NCI-H1694 (cell line): ENCODE measurements around the gene ATP5IF1.
A peak's percentile ranks its signal among the peaks of the same experiment; 100 is the strongest.

ENCODE experiments used
- DNase-seq: peaks from one replicate; lab custom pipeline; 2025; lab: John Stamatoyannopoulos, UW

ATP5IF1 gene

DNA sequence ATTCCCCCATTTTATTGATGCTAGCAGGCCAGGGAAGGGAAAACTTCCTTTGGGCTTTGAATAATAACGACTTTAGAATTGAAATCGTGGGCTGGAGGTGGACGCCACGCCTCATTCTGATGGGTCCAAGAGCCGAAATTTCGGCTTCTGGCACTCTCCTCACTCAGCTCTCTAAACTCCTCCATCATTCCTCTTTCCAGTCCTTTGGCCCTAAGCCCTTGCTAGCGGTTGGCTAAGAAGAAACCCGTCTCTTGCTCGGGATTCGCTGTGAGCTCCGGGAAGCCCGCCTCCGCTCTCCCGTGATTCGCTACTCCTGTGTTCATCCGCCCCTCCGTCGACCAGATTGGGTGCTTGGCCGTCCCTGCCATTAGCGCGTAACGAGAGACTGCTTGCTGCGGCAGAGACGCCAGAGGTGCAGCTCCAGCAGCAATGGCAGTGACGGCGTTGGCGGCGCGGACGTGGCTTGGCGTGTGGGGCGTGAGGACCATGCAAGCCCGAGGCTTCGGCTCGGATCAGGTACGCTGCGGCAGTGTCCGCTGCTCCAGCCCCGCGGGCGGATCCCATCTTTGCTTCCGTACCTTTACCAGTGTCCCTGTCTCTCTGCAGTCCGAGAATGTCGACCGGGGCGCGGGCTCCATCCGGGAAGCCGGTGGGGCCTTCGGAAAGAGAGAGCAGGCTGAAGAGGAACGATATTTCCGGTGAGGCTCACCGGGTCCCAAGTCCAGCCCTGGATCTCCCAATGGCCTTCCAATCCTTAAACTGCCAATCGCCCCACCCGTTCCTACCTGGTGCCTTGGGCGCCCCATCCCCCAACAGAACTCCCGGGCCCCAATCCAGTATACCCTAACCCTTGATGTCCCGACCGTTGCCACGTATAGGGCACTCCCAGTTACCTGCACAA, at the start of gene ATP5IF1:
TSS of gene ATP5IF1 (plus strand) at position 370 of the 901 bp plus-strand sequence. CDS start at position 430, 60 bp downstream.
- DNase-seq: peak; percentile 96

DNA sequence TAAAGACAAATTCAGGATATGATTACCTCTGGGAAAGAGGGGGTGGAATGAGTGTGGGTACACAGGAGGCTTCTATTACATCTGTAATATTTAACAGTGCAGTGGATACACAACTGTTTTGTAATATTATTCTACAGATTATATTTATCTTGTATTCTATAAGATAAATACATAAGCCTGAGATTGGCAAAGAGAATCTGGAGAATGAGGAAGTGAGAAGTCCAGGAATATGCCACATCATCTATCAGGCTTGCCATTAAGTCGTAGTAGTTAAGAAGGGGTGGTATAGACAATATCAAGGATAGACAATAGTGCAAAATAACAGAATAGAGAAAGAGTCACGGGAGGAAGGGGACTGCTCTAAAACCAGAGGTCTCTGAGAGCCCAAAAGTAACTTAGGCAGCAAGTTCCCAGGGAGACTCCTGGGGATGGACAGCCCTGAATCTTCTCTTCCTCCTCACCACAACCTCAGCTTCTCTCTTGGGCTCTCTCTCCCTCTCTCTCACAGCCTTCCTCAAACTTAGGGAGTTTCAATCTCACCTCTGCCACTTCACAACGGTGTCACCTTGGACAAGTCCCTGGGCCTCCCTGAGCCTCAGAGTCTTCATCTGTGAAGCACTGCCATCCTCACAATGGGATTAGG, 45.5 kb upstream of the ATP5IF1 start:
- no peak for DNase-seq

DNA sequence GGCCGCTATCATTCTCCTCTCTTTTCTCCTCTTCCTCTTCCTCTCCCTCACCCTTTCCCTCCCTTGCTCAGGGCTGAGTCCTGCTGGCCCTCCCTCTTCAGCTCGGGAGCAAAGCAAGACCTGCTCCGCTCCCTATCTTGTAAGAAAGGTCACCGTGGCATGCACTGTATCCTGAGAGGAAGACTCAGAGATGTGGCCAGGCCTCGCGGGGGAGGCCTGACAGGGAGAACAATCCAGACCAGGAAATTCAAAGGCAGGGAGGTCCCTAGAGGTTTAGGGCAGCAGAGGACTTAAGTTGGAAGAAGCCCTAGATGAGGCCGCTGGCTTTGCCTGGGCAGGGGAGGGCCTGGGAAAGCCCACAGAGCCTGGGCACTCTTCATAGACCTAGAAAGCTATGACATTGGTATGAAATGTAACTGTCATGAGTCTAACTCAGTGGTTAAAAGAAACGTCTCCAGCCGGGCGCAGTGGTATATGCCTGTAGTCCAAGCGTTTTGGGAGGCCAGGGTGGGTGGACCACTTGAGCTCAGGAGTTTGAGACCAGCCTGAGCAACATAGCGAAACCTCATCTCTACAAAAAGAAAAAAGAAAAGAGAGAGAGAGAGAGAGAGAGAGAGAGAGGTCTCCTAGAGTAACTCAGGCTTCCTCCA, 44.8 kb upstream of the ATP5IF1 start:
- no peak for DNase-seq

DNA sequence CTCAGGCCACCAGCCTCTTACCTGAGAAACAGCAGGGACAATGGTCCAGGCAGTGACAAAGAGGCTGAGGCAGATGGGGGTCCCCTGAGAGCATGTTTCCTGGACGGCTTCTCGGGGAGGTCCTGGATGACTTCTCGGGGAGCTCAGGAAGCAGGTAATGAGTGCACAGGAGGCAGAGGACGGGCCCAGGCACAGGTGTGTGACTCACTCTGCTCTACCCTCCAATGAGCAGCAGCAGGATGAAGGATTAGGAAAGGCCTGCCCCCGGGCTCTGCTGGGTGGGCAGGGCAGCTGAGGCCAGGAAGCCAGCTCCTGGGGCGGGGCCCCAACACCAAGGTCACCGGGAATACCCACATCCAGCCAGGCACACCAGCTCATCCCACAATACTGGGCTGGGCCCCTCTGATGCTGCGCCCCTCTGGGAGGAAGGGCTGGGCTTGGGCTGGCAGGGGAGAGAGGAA, 42.2 kb upstream of the ATP5IF1 start:
- no peak for DNase-seq

DNA sequence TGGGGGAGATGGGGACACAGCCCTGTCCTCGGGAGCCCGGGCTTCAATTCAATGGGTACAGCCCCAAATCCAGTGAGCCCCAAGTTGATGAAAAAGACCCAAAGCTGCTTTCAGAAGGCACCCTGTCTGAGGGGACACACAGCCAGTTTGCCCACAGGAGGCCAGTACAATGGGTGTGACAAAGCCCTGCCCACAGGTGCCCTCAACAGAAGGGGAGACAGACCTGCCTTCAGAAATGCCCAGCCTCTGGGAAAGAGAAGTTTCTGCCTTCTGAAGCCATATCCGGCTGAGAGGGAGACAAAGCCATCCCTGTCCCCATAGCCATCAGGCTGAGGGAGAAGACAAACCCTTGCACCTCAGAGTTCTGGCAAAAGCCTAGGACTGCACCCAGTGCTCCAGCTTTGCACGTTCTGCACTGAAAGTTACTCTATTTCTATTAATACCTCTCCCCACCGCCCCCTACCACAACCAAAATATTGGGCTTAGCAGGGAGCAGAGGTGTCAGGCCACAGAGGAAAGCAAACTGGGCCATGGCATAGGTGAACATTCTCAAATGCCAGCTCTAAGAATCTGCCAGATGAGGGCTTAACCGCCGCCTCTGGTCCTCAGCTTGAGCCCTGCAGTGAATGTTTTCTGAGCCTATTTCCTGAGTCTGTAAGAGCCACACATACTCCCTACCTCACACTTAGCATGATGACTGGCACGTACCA, 41.4 kb upstream of the ATP5IF1 start:
- no peak for DNase-seq

DNA sequence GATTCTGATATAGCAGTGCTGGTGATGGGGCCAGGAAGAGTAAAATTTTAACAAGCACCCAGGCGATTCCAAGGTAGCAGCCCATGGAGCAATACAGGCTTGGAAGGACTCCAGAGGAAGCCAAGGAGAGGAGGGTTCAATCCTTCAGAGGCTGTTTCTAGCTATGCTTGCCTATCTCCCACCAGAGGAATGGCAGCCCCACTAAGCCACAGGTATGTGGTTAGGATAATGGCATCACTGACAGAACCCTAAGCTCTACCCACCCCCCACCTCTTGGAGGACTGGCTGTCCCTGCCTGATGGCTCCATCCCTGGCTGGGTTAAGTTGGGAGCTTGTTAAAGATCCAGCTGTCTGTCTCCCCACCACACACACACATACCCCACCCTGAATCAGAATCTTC, 40.1 kb upstream of the ATP5IF1 start:
- DNase-seq: no peak

DNA sequence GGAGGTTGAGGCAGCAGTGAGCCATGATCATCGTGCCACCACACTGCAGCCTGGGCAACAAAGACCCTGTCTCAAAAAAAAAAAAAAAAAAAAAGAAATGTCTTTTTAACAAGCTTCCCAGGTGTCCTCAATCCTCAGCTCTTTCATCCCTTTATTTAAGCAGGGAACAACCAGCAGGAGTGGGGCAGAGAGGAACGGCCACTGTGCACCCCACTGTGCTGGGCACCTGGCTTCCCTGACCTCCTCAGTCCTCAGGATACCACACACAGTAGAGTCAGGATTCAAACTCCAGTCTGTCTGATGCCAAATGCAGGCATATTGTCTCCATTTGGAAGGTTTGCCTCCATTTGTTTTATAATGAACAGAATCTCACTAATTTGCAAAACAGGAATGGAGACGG, 39.6 kb upstream of the ATP5IF1 start:
- DNase-seq: no peak

DNA sequence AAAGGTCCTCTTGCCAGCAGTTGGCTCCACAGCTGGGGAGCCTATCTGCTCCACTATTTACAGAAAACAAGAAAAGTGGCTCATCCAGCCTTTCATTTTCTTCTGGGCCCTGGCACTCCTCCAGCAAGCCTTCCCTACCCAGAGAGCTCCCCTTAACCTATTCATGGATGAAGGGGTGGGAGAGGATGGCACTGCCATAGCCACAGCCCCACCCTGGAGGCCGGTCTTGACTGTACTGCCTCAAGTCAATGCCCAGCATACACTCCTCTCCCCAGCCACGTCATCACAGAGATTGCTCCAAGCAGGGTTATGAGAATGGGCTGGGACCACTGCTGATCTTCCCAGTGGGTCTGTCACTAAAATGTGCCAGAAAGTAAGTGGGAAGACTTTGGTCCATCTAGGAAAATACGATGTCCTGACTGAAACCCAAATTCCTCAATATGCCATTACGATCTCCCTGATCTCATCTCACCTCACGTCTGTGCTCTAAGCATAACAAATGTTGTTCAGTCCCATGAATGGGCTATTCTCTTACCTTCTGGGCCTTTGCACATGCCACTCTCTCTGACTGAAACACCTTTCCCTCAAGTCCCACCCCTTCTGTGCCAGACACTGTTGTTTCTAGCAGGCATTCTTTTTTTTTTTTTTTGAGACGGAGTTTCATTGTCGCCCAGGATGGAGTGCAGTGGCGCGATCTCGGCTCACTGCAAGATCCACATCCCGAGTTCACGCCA, 38.1 kb upstream of the ATP5IF1 start:
- DNase-seq: no peak

DNA sequence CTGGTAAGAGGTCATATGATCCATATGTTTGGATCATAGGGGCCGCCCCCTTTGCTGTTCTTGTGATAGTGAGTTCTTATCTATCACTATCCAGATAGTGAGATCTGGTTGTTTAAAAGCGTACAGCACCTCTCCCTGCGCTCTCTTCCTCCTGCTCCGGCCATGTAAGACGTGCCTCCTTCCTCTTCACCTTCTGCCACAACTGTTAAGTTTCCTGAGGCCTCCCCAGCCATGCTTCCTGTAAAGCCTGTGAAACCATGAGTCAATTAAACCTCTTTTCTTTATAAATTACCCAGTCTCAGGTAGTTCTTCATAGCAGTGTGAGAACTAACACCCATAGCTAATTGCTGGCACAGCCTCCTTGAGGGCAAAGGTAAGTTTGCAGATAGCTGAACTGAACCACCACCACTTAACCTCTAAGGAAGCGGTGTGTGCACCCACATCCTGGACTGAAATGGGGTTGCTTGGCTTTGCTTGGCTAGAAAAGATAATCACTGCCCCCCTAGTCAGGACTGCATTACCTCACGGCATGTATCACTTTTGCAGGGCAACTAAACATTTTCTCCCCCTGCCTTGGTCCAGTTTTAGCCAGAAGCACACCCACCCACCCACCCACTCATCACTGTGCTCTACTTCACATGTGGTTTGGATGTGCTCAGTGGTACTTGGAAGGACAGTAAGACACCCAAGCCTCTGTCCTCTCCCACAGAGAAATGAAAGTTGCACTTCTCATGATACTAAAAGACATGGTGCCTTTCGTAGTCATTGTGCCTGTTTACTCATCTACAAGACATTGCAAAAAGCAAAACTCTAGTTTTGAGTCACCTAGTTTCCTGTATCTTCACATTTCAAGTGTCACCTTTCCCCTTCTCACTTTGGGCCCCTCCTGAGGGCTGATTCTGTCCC, 36.3 kb upstream of the ATP5IF1 start:
- no peak for DNase-seq

DNA sequence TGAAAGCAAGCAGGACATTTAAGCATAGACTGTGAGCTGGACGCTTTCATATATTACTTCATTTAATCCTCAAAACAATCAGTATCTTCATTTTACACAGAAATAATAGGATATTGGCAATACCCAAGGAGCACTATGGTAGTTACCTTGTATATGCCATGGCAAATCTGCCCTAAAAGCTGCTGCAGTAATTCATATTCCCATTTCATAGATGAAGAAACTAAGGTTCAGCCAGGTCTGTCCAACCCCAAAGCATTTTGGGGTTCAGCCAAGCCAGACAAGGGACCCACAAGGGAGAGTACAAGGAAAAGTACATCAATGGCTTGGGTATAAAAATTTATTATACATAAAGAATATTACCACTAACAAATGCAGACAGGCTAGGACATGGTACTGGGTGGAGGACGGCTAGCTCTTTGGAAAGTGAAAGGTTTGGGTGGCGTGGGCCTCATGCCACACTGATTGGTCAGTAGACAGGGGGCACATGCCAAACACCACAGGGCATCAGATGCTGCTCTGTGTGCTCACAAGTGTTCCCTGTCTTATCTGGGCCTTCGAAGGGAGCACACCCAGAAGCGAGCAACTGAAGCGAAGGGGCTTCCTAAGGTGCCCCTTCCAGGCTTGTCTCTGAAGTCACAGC, 35.6 kb upstream of the ATP5IF1 start:
- DNase-seq: no peak

DNA sequence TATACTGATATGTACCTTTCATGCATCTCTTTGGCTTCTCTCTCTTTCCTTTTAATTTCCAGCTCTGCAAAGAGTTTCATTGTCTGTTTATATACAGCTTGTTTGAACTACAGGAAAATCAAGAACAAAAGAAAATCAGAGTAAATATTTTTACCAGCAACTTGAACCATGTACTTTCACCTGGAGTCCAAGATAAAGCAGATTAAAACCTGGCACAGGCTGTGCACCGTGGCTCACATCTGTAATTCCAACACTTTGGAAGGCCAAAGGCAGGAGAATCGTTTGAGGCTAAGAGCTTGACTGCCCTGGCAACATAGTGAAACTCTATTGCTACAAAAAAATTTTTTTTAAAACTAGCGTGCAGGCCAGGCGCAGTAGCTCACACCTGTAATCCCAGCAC, 30.7 kb upstream of the ATP5IF1 start:
- no peak for DNase-seq

DNA sequence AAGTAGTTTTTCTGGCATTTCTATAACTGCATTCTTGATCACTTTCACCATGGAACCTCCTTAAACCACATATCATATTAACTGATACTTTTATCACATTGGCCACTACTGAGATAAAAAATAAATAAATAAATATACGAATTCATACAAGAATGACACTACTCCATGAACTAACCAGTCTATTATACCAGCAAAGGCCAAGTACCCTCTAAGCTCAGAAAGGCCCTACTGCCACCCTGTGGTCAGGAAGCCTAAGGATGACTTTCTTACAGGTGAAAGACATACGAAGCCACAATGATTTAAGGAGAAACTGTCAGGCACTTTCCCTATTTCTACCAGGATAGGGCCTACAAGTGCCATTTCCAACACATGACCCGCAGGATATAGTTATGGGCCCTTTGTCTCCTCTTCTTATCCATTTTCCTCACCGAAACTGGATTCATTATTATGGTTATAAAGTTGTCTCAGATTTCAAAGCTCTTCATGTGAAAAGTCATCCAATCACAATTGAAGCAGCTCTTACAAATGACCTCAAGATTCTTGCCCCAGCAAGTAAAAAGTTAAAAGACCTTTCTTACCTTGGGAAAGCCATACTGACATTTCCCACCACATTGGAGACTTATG, 27.0 kb upstream of the ATP5IF1 start:
- DNase-seq: peak; percentile 22

DNA sequence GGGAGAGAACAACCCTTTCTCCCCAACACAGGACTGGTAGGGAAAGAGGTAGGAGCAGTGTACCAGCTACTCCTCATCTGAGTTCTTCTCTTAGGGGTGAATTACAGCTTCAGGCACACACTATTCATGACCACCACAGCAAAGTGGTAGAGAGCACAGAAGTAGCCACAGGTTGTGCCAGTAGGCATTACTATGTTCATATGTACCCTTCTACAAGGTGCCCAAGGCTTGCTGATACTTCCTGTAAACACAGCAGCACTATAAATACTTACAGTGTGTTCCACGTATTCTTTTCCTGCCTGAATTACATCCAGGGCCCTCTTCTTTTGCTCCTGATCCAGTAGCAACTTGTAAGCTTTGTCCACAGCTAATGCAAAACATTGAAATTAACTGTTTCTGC, 26.2 kb upstream of the ATP5IF1 start:
- no peak for DNase-seq

DNA sequence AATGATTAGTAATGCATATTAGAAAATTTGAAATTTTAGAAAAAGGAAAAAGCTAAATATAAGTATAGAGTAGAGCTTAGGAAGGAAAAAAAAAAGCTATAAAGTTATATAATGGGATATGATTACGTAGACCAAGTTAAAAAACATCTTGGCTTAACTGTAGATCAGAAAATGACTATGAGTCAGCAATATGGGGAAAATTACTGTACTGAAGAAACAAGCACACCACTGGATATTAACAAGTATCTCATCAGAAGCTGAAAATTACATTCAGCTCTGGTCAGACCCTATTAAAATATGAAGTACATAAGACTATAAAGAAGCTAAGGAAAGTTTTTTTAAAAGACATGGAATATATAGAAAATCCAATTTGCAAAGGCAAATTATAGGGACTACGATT, 22.6 kb upstream of the ATP5IF1 start:
- DNase-seq: no peak

DNA sequence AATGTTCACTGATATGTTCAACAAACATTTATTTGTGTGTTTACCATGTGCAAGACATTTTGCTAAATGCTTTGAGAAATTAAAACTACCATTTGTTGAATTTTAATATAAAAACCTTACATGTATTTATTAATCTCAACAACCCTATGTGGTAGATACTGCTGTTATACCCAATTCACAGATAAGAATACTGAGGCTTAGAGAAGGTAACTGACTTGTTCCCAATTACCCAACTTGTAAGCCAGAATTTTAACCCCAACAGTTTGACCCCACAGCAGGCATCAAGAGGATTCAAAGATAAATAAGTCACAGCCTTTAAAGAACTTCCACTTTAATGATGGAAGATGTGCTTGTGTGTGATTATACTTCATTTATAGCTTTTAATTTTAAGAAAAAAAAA, 6.8 kb upstream of the ATP5IF1 start:
- DNase-seq: no peak

DNA sequence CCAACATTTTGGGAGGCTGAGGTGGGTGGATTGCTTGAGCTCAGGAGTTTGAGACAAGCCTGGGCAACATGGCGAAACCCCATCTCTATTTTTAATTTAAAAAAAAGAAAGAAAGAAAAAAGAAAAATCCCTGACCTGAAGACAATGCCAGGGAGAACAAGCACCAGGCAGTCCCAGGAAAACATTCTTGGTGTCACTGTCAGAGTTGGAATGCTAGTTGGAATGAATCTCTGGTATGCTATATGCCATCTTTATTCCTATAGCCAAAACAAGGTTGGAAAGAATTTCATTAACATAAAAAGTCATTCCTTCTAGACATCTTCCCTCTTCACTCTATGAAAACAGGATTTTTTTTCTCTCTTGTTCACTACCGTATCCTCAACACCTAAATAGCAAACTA, 5.9 kb upstream of the ATP5IF1 start:
- DNase-seq: no peak

DNA sequence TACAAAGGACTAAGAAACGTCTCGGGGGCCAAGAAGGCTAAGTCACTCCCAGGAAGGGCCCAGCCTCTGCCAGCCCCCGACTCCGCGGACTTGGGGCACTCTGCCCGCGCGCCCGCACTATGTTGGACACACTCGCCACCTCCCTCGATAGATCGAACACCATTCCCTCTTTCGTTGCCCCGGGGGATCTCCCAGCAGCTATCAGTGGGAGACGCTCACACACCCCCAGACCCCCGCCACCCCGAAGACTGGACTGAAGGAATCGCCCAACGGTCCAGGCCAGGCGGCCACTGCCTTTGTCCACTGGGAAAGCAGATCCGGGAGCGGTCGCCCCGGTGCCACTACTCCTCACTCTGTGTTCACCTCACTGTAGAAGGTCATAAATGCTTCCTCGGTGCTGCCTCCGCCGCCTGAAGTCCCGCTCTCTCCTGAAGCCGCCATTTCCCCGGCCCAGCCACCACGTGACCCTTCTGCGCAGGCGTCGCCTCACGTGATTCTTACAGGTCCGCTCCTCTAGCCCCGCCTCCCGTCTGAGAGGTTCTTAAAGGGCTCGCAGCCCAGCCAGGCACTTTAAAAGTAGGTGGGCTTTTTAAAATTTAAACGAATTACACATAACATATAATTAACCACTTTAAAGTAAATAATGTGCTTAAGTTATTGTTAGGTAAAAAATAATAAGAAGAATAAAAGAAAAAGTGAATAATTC, 3.2 kb upstream of the ATP5IF1 start, which contains the start of gene DNAJC8:
TSS of gene DNAJC8 (minus strand) at position 472 of the 706 bp plus-strand sequence. CDS start at position 441, 31 bp downstream.
- DNase-seq: peak; percentile 78

DNA sequence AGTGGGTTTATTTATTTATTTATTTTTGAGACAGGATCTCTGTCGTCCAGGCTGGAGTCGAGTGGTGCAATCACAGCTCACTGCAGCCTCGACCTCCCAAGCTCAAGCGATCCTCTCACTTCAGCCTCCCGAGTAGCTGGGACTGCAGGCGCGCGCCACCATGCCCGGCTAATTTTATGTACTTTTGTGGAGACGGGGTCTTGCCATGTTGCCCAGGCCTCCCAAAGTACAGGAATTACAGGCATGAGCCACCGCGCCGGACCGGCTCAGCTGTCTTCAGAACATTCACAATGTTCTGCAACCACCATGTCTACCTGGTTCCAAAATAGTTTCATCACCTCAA, 2.7 kb upstream of the ATP5IF1 start:
- no peak for DNase-seq
